DMS153 (cell line): ENCODE data around the gene TLL1.

Experiments
- DNase-seq: peaks from one replicate; lab custom pipeline; 2025; lab: John Stamatoyannopoulos, UW

The TLL1 gene

DNA sequence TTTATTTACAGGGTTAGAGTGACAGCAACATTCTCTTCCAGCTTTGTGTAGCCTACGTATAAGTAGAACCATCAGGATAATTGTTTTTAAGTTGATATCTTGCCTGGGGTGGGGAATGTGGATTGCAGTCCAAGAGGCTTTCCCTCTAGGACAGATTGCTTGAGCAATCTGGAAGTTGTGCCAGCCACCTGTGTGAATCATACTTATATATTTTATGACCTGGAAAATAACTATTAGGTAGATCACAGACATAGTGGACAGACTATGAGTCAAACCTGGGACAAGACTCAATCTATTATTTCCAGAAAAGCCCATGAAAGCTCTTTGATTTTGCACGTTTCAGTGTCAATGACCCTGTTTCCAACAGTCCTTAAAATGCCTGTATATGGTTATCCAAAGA is 98.9 kb downstream of the TLL1 start:
- DNase-seq, result no peak

DNA sequence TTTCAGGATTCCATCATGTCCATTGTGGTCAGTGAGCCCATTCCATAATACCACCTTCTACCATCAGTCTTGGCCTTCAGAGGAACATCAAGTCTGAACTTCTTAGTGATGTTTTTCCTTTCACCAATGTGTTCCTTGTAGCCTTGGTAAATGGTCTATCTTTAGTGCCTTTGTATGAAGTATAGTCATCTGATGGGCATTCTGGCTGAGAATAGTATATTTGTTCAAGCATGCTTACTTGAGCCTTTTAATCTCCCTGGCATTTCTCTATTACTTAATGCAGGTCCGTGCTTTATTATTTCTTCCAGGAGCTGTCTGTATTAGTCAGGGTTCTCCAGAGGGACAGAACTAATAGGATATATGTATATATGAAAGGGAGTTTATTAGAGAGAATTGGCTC is 99.7 kb downstream of the TLL1 start:
- DNase-seq, result no peak

DNA sequence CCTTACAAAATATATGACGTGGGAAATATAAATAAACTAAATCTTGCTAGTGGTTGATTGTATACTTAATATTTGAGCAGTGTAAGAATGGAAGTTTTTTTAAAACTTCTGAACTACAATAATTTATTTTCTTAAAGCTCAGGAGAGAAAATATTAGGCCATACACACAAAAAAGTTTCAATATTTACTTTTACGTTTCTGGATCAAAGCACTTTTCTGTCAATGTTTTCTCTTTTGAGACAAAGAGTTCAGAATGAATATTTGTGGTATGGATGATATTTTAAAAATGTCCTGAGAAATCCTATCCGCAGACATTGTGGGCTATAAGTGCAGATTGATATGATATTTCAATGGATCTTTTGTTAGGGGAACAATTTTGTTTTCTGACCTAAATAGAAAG is 109.9 kb downstream of the TLL1 start:
- DNase-seq, result no peak

DNA sequence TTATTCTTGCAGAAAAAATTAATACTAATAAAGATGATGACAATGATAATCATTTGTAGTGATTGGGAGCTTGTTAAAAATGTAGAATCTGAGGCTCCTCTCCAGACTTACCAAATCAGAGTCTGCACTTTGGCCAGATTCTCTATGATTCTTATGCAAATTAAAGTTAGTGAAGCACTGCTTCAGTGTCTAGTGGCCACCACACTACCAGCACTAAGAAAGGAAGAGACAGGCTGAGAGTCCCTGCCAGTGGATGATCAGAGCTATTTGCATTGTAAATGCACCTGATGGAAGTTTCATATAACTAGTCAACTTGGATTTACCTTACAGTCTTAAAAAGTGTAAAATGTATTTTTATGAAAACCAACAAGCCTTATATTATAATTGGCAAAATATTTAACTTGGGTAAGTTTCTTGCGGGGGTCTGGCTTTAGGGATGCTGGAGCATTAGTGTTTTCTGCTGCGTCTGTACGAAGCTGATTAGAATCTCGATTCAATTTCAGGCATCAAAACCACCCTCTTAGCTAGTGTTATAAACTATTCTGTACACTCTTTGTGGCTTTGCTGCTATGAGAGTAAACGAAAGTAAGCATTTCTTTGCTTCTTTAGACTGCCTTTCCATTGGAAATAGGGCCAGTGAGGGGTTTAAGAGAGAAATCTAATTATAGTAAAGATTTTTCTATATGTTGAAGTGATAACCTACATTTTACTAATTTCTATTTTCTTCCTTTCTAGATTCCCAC is 114.1 kb downstream of the TLL1 start:
- no peak for DNase-seq

DNA sequence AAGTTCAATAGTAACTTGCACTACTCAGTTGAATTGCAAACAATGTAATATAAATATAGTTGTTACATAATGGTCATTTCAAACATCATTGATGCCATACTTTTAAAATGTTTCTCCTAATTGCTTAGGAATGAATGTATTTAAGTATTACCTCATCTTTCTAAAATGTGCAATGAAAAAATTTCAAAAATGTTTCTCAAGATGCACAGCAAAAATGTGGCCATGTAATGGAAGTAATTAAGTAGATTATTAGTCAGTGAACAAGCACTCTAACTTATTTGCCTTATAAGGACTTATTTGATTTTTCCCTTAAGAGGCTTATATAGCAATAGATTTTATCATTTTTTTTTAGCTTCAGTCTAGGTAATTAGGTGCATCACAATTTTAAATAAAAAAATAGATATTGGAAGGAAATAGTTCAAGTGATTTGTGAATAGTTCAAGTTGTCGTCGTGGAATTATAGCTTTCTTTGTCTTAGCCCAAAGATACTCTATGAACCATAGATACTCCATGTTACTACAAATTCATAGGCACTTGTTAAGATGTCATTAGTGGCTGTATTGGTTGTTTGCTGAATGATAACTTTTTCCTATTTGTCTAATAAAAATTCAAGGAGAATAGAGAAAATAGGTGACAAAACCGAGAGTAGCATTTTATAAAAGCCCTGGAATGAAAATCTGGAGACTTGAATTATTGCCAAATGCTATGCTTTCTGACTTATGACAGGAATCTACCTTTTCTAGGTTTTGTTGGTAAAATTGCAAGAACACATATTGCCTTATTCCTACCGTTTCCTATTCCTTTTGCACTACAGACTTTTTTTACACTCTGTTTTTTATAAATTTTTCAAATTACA is 118.5 kb downstream of the TLL1 start:
- no peak for DNase-seq

DNA sequence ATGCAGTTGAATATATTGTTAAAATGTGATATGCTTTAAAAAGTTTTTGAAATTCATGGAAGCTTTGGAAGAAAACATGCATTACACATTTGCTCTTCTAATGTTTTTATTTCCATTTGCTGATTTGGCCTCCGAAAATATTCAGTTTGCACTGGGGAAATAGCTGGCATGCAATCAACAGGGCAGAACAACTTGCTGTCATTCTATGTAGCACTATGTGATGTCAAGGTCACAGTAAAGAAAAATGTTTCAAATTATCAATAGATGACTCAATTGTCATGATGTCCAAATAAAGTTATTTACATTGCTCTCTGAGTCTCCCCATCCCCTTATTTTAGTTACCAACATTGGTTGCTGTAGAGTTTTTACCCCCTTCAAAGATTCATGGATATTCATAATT is 119.2 kb downstream of the TLL1 start:
- DNase-seq, result no peak

DNA sequence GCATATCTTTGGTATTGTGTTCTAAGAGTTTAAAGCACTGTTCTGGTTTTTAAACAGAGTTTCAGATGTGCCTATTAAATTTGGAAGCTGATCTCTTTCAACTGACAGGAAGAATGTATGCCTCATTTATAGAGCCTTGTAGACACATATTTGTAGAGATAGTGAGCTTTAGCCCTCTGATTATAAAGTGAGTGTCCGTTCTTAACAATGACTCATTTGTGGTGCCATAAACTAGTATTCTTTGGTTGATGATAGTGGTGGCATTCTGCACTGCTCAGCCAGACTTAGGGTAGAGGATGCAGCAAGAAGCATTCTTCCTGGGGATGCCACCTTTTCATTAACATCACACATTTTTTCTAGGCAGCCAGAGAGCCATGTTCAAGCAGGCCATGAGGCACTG is 121.7 kb downstream of the TLL1 start:
- DNase-seq, result no peak

DNA sequence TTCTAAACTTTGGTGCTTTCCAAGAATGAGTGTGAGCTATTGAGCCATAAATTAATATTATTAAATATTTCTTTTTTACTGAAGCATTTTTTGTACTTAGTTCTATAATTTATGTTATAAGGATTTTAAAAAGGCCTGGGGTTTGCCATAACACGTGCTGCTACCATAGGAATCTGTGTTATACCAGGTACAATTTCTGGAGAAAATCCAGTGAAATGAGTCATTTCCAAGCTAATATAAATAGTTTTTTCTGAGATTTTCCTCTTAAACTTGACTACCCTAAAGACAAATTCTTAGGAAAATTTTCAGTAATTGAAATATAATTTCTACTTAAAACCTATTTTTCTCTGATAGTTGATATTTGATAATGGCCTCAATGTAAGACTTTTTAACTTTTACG is 130.8 kb downstream of the TLL1 start:
- DNase-seq, result no peak

DNA sequence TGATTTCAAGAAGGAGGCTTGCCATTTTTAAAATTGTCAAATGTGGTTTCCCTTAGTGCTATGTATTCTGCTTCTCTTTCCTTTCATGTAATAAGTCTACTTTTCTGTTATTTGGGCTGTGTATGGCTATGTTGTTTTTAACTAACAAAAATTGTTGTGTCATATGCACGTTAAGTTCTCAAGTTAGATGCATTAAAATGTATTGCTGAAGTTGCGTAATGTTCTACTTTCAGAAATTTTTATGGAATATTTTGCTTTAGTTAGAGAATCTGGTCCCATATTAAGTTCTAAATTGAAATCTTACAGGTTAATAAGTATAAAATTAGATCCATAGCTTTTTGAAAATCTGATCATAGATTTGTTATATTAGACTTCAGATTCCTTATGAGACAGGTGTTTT is 133.2 kb downstream of the TLL1 start:
- DNase-seq, result no peak

DNA sequence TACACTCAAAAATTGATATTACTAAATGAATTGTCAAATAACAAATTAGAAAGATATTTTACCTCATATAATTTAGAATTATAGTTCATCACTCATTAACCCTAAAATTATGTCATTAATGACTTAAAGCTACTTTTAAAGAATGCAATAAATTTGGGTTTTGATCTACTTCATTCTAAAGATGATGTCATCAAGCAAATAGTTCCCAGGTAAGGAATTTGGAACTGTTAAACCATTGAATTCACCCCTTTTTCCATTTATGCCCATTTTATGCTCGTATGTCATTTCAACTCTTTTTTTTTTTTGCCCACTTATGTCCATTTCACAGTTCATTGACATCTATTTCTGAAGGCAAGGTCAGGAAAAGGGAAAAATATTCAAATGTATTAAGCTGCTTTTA is 135.5 kb downstream of the TLL1 start:
- DNase-seq, result no peak

DNA sequence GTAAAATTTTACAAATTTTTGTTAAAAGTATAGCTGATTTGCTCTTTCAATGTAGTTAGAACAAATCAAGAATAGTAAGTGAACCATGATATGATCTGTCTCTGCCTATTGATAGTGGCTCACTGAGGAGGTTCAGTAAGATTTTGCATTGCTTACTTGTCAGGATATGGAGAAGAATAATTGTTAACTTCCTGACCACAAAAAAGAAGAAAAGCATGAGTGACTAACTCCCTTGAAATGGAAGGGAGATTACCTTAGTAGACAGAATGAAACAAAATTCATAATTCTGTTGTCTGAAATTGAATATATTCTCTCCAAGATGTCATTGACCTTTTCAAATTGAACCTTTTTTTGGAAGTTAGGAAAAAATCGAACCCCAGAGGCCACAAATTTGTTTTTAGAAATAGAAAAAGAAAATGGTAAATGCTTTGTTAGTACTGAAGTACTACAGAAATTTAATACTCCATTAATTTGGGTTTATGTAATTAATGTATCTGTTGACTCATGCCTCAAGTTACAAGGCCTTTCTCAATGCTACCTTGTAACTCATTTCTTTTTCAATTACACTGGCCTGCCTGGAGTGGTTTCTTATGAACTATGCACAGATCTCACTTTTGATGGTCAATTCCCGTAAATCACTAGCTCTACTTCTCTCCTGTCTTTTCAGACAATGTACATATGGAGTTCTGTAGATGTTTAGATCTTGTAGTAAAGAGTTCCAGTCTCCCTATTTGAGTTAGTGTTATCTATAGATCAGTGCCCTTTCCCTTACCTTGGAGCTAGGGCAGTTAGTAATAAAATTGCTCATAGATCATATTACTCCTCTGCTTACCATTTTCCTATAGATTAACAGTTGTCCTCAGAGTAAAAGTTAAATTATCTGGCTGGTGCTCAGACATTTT is 139.3 kb downstream of the TLL1 start:
- DNase-seq, result no peak

DNA sequence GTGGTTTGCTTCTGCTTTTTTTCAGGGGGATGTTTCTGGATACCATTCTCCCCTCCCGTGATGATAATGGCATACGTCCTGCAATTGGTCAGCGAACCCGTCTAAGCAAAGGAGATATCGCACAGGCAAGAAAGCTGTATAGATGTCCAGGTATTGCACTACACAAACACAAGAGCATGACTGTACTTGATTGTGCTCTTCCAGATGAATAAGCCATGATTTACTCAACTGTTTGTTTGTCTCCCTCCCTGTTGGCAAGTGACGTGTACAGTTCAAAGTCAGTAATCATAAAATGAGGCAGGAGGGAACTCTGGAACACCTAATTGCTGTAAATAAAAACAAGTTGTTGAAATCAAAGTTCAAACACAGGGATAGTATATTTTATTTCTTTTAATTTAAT is 141.4 kb downstream of the TLL1 start:
- no peak for DNase-seq

DNA sequence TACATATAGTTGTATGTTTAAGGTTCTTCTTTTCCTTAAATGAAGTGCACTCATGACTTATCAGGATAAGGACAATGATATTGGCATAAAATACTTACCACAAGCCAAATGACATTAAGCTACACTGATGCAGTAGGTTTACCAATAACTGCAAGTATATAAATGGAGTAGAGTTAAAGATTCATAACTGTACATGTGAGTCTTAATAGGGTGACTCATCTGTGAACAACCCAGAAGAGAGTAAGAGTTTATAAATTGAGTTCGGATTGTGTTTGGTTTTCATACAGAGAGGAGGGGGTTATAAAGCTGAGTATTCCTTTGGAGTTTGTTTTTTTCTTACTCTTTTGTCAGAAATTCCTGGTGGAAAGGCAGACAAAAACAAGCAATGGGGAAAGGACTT is 144.8 kb downstream of the TLL1 start:
- no peak for DNase-seq

DNA sequence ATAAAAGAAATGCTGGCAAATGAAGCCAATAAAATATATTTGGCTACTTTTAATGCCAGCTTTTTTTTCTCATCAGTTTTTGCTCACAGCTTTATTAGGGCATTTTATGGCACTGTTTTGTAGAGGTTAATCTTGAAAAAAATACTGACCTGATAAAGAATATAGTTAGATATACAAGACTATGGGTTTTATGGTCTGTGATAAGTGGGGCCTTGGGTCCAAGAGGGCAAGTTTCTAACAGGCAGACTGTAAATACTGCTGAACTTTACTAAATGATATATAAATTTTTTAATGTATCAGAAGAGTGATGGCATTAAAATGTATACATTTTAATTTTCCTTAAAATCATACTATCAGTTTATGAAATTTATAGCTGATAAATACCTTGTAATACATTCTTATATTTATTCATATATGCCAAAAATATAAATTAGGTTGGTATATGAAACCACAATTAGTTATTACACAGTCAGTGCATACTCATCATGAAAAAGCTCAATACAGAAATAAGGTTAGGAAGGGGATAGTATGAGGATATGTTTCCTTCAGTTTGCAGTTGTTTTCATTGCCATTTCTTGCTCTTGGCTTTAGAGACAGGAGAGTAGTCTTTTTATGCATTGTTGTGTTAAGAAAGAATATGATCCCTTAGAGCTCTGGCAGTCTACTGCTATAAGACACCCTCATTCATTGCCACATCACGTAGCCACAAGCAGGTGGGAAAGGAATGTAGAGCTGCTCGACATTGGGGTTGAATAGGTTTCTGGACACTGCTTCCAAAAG is 146.6 kb downstream of the TLL1 start:
- no peak for DNase-seq

DNA sequence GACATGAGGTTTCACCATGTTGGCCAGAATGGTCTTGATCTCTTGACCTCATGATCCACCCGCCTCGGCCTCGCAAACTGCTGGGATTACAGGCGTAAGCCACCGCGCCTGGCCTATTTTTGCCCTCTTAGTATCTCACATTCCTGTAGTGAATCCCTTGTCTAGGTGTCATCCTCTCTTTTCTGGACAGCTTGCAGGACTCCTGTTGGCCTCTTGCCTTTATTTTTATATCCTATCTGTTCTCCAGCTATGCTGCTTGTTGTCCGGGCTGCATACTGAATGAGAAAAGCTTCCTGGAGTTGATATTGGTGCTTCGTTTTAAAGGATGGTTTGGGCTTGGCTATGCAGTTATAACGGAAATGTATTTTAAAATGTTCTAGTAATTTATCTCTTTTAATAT is 148.6 kb downstream of the TLL1 start:
- DNase-seq, result no peak

DNA sequence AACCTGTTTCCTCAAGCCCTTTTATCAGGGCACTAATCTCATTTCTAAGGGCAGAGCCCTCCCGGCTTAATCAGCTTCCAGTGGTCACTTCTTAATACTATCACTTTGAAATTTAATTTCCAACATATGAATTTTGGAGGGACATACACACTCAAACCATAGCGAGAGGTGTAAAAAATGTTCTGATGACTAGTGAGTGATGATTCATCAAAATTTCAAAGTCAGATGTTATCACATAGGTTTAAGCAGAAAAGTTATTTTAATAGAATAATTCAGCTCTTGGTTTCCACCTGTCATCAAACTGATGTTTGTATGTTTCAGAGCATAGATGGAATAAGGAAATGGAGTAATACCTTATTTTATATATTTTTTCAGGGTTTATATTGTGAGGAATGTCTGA is 161.9 kb downstream of the TLL1 start:
- no peak for DNase-seq

DNA sequence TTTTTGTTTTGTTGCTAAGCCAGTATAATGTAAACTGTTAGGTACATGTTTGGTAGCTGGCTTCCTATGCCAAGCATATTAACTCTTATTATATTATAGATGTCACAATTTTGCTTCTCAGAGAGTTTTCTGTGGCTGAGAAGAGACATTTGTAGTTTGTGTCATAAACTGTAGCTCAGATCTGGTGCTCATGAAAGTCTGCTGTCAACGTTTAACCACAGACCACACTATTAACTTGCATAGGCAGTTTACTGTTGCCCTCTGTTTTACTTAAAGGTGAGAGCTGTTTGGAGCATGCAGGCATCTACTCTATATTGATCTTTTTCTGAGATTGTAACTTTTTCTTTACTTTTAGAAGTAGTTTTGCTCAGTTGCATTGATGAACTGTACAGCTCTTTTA is 166.8 kb downstream of the TLL1 start:
- no peak for DNase-seq

DNA sequence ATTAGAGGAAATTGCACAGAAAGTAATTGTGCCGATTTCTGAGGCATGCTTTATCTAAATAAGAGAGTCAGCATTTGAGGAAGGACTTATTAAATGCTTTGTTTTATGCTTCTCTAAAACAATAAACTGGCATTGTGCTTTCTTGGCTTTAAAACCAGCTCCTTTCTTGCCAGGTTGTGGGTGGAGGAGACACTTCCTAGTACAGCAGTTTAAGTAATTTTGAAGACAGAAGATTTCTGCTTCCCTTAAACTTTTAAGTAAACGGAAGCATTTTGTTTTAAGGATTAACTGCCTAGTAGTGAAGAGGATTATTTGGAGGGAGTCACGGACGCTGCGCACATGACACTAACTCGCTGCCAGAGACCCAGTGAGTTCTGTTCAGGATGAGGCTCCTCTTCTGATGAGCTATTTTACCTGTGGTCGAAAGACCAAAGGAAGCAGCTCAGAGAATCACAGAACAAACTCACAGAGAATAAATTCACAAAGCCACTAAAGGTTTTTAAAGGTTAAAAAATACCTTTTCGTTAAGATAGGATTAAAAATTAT is 169.5 kb downstream of the TLL1 start:
- no peak for DNase-seq

DNA sequence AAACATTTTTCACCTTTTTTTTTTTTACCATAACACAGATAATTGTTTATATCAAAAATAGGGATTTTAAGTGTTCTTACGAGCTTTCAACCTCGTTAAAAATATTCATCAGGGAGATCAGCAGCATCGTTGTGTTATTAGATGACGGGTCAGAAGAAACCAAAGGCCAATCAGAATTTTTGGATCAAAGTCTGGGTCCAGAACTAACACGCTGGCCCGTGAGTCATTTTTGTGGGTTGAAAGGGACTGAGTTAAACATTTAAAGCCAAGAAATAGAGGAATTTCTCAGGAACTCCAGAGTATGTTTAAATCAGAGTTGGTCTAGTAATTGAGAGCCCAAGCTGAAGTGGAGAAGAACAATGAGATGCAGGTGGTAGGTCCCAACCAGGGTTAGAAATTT is 170.8 kb downstream of the TLL1 start:
- DNase-seq, result no peak

DNA sequence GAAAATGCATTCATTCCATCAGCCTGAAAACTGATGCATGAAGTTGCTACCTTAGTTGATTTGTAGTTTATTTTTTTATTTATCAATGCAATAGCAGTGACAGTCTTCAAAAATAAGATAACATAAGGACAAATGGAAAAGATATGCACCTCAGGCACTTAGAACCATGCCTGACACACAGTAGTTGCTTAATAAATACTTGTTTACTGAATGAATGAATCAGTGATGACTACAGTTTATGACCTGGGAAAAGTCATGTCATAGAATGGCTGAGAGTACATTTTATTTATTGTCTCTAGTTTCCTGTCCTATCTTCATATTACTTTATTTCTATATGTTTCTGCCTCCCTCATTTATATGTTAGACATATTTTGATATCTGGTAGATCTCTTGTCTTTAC is 171.8 kb downstream of the TLL1 start:
- DNase-seq, result no peak

DNA sequence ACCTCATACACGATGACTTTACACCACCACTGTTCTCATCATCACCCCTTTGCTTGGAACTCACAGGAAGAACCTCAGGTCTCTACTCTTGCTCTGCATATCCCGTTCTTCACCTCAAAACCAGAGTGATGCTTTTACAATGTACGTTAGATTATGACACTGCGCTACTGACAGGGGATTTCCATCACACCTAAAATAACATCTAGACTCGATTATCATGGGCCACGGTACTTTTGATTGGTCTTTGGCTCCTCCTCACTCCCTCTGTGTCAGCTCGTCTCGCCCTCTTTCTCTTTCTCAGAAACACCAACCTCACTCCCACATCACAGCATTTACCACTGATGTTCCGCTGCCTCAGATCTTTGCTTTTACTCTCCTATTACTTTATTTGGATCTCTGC is 172.4 kb downstream of the TLL1 start:
- DNase-seq, result no peak

DNA sequence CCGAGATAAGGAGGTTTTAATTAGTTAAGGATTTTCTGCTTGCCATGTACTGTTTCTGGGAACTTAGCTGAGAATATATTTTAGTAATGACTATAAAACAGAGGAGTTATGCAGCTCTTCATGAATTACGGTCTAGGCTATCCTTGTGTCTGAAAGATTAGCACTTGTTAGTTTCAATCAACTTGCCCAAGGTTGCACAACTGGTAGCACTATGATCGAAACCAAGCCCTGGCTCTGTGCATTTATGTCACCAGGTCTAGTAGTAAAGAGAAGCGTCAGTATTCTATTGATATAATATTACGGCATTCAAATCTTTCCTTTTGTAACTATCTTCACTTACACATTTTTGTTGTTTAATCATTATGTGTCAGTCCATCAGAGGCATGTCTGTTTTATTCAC is 176.0 kb downstream of the TLL1 start:
- DNase-seq, result no peak
